BE2C (cell line): ENCODE data around the gene GLT8D2.

Source experiments
- DNase-seq: peaks from one replicate; pipeline ENCODE4 v3.0.0-alpha.2; 2020
- H3K27me3 ChIP-seq: fragments of 250-450 bp; sonication (Bioruptor Pico); 2 replicates; pipeline ENCODE4 v1.5.1; 2020; ENCODE audit warnings: mild to moderate bottlenecking
- H3K36me3 ChIP-seq: fragments of 250-450 bp; sonication (Bioruptor Pico); 2 replicates; pipeline ENCODE4 v1.5.1; 2020; ENCODE audit warnings: mild to moderate bottlenecking
- H3K4me1 ChIP-seq: fragments of 250-450 bp; sonication (Bioruptor Pico); 2 replicates; pipeline ENCODE4 v1.5.1; 2020
- H3K4me3 ChIP-seq: 2 replicates; pipeline ENCODE4 v1.5.1; 2011; ENCODE audit warnings: low read depth, low read length
- H3K9me3 ChIP-seq: fragments of 250-450 bp; sonication (Bioruptor Pico); 2 replicates; pipeline ENCODE4 v1.5.1; 2020
- TF ChIP-seq, protein P1 (sequence below): IDR thresholded peaks from 2 replicates; pipeline ENCODE4 v1.5.1; 2012; ENCODE audit warnings: mild to moderate bottlenecking, low read depth, low read length

GLT8D2 gene

DNA sequence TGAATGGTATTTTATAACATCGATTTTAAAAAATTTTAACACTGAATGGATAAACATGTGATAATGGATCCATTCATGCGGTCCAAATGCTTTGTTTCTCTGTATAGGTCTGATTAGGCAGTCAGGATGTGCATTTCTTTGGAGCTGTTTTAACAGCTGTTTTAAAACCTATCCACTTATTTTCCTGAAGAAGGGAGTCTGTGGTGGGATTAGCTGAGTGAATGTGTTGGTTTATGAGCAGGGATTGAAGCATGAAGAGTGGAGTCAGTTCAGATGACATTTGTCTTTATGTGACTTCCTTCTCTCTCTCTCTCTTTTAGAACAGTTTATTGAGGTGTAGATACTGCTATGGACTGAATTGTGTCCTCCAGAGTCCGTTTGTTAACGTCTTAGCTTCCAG, 37.7 kb downstream of the GLT8D2 start:
- no peaks in the 10 kb centered on the region for H3K4me1 ChIP-seq
- no peaks in the 10 kb centered on the region for H3K9me3 ChIP-seq
- H3K4me3 ChIP-seq: no peak overlapping the region
- TF ChIP-seq, protein P1, sequence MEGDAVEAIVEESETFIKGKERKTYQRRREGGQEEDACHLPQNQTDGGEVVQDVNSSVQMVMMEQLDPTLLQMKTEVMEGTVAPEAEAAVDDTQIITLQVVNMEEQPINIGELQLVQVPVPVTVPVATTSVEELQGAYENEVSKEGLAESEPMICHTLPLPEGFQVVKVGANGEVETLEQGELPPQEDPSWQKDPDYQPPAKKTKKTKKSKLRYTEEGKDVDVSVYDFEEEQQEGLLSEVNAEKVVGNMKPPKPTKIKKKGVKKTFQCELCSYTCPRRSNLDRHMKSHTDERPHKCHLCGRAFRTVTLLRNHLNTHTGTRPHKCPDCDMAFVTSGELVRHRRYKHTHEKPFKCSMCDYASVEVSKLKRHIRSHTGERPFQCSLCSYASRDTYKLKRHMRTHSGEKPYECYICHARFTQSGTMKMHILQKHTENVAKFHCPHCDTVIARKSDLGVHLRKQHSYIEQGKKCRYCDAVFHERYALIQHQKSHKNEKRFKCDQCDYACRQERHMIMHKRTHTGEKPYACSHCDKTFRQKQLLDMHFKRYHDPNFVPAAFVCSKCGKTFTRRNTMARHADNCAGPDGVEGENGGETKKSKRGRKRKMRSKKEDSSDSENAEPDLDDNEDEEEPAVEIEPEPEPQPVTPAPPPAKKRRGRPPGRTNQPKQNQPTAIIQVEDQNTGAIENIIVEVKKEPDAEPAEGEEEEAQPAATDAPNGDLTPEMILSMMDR: no peak
- no peak for DNase-seq
- H3K27me3 ChIP-seq: no peaks in the 10 kb centered on the region
- H3K36me3 ChIP-seq: no peaks in the 10 kb centered on the region

DNA sequence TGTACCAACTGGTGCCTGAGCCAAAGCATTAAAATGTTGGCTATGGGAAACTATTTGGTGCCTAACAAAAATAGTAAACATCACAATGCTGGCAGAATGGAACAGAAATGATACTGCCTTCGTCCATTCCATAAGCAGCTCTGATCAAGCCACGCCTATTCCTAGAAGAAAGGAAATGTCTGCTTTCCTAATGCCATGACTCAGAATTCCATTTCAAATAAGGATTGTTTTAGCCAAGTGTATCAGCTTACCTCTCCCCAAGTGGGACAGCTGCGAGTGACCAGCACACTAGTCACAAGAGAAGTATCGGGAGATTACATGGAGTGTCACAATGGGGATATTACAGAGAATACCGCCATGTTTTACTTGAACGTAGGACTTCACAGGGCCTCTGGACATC, 38.7 kb downstream of the GLT8D2 start:
- DNase-seq: no peak
- TF ChIP-seq, protein P1: no peak
- Histone ChIP-seq H3K4me1 (no peaks in the 10 kb centered on the region), H3K27me3 (no peaks in the 10 kb centered on the region), H3K4me3 (no peak overlapping the region), H3K9me3 (no peaks in the 10 kb centered on the region), H3K36me3 (no peaks in the 10 kb centered on the region)

DNA sequence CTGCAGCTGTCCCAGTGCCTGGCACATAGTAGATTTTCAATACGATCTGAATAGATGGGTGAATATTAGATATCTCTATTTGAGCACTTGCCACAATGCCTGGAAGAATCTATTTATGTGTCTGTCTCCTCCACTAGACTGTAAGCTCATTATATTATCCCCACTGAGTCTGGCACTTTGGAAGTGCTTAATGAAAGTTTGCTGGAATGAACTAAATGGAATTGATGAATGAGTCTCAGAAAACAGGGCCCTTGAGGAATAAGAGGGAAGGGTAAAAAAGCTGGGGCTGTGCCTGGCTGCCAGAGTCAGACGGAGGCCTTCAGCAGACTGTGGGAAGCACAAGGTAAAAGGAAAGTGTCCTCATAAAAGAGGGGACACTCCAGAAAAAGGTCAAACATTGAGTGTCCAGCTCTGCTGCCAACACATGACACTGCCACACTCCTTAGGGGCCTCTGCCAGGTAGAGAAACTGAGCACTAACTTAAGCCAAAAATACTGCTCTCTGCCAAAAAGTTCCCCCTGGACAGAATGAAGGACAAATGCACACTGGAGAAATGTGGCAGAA, 39.3 kb downstream of the GLT8D2 start:
- no peaks in the 10 kb centered on the region for H3K27me3 ChIP-seq
- no peak overlapping the region for H3K4me3 ChIP-seq
- TF ChIP-seq, protein P1: no peak
- DNase-seq: no peak
- H3K4me1 ChIP-seq: no peaks in the 10 kb centered on the region
- no peaks in the 10 kb centered on the region for H3K36me3 ChIP-seq
- no peaks in the 10 kb centered on the region for H3K9me3 ChIP-seq

DNA sequence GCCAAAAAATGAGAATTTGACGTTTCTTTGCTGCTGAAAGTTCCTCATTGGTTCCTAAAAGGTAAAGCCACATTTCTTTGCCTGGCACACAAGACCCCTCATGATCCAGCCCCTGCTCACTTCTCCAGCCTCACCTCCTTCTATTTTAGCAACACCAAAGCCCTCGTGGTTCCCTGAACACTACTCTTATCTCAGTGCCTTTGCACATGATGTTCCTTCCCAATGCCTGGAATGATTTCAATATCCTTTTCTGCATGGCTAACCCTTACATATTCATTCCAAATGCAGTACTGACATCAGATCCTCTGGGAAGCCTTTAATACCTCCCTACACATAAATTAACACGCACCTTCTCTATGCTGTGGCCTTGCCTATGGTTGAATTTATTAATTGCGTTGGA, 39.9 kb downstream of the GLT8D2 start:
- Histone ChIP-seq H3K4me3 (no peak overlapping the region), H3K27me3 (no peaks in the 10 kb centered on the region), H3K4me1 (no peaks in the 10 kb centered on the region), H3K9me3 (no peaks in the 10 kb centered on the region), H3K36me3 (no peaks in the 10 kb centered on the region)
- DNase-seq: no peak
- TF ChIP-seq, protein P1: no peak

DNA sequence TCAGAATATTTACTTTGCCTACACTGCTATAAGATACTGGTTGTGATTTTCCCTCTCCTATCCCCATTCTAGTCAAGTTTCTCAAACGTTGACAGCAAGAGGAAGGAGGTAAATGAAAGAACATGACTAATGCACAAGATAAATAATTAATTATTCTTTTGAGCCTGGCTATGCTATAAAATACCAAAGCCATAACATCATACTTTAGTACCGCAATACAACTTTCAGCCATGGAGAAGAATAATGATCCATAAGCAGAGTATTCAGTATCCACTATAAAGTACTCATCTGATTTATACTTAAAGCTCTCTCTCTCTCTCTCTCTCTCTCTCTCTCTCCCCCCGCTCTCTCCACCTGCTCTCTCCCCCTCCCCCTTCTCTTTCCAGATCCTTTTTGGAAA, 43.1 kb downstream of the GLT8D2 start:
- Histone ChIP-seq H3K36me3 (no peaks in the 10 kb centered on the region), H3K27me3 (peaks cover 5% of the 10 kb centered on the region; the same call in 1 of the 2 replicates), H3K4me1 (no peaks in the 10 kb centered on the region), H3K9me3 (no peaks in the 10 kb centered on the region), H3K4me3 (no peak overlapping the region)
- TF ChIP-seq, protein P1: no peak
- DNase-seq: no peak

DNA sequence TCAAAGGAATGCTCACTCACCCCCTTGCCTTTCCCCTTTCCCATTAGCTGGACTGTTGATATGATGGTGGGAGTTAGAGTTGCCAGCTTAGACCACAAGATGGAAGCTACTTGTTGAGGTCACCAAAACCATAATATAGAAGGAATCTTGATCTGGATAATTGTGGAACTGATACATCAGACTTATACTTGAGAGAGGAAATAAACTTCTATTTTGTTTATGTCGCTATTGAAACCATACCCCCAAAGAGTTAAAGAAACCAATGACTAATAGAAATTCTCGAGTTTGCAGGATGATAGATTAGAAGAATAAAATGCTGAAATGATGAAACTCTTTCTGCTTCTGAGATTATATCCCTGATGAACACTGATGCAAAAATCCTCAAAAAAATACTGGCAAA, 46.4 kb downstream of the GLT8D2 start:
- H3K4me3 ChIP-seq: no peak overlapping the region
- no peaks in the 10 kb centered on the region for H3K9me3 ChIP-seq
- TF ChIP-seq, protein P1: no peak
- no peak for DNase-seq
- H3K36me3 ChIP-seq: no peaks in the 10 kb centered on the region
- H3K27me3 ChIP-seq: peaks cover 5% of the 10 kb centered on the region; the same call in 1 of the 2 replicates
- no peaks in the 10 kb centered on the region for H3K4me1 ChIP-seq
